NCI-H69 (cell line): ENCODE data around the gene PRDM5.
A peak's percentile ranks its signal among the peaks of the same experiment; 100 is the strongest.

ENCODE experiments used
- DNase-seq: peaks from one replicate; lab custom pipeline; 2025; lab: John Stamatoyannopoulos, UW

The PRDM5 gene

DNA sequence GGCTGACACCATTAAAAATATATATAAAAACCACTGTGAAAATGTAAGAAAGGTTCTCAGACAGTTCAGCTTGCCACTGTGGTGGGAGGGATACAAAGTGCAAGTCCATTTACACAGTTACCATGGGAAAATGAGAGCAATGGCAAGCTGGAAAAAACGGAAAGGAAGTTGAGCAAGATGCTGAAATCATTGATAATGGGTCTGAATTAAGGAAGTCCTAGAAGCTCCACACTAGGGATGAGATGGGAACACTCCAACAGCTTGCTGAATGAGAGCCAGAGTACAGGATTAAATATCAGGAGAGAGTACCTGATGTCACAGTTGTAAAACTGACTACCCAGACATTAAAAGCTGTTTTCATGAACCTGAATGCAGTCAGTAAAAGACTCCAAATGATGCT is 218.6 kb downstream of the PRDM5 start:
- no peak for DNase-seq

DNA sequence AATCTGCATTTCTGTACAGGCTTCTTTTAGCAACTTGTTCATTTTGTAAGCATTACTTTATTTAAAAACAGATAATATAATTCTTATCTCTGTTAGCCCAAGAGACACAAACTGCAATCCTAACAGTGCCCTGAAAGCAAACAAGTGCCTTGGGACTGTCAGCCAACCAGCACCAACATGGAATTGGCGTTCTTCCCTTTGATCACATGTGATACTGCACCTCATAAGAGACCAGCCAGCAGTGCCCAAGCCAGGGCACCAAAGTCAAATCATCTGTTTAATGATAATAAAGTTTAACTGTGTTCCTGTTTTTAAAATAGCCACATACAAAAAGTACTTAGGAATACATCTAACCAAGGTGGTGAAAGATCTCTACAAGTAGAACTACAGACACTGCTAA is 223.2 kb downstream of the PRDM5 start:
- DNase-seq = no peak

DNA sequence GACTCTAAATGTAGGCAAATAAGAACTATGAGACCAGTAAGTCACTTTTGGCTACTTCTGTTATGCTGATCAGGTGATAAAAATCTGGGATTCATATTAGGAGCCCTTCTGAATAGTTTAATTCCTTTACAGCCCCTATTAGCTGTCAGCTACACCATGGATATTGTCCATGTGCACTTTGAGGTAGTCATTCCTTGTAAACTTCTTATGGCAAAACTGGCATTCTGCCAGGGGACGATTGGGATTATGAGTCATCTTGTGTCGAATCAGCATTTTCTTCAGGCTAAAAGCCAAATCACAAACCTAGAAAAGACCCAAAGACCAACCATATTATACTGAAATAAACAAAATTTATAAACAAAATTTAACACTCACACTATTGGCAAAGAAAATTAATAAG is 227.6 kb downstream of the PRDM5 start:
- DNase-seq = peak; percentile 11

DNA sequence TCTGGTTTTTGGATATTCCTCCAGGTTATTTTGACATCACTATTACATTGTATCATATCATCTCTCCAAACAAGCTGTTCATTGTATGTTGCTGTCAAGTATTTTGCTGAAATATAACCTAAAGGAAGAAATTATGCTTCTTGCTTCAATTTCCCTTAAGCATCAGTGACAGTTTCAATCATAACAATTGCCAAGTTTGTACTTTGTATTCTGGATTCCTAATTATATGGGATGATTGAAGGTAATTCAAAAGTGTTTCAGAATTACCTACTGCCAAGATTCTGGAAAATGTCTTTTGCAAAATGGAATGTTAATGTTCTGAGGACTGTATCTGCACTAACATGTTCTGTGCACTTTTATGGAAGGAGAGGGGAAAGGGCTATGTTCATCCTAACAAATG is 228.7 kb downstream of the PRDM5 start:
- DNase-seq = no peak

DNA sequence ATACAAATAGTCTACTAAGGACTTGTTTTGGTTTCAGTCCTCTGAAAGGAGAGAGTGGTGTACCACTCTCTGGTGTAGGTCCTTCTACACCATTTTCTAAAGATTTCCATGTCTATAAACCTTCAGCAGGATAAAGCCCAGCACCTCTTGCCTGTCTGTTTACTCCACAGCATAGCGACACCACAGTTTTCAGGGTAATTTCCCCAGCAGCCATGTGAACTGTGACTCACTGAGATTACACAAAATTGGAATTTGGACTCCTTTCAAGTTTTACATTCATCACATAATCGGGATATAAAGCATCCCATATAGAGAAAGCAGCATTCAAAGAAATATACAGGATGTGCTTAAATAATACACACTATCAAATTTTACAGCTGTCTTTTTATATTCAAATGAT is 229.6 kb downstream of the PRDM5 start:
- peak; percentile 30 for DNase-seq

DNA sequence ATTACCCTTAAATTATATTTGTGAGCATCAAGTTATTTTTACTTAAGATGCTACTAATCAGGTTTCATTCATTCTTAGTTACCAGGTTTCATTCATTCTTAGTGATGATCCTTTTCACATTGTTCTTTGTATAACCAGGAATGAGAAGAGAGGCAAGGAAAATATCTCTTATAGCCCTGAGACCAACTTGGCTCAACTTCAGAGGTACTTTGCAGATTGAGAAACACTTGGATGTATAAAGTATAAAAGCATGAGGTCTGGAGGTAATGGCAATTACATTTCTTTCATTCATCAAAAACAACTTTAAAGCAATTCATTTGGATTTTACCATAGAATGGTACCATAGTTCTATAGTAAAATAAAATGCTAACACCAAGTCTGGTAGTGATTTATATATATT is 231.0 kb downstream of the PRDM5 start:
- DNase-seq = no peak

DNA sequence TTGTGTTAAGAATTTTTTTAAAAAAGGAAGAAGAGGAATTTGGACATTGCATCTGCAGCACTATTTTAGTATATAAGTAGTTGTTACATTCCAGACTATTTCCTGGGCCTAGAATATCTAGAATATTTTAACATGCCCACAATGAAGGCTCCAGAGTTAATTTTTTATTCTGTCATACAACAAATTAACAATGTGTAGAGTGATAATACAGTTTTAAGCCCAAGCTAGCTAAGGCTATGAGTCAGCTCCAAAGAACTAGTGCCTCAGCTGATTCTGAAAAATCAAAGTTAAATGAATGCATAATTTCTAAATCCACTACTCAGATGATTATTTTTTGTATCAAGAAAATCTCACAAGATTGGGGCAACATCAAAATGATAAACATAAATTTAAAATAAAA is 231.4 kb downstream of the PRDM5 start:
- no peak for DNase-seq

DNA sequence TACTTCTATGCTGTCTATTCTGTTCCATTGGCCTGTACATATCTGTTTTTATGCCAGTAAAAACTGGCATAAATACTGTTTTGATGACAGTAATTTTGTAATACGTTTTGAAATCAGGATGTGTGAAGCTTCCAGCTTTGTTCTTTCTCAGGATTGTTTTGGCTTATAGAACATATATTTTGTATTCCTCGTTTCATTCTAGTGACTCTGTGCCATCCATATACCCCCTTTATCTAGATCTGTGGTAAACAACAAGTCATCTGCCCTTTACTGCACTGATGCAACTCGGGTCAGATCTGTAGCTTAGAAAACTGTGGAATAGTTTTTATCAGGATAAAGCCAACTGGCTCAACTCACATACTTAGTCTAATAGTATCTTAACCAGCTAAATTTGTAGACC is 233.7 kb downstream of the PRDM5 start:
- no peak for DNase-seq

DNA sequence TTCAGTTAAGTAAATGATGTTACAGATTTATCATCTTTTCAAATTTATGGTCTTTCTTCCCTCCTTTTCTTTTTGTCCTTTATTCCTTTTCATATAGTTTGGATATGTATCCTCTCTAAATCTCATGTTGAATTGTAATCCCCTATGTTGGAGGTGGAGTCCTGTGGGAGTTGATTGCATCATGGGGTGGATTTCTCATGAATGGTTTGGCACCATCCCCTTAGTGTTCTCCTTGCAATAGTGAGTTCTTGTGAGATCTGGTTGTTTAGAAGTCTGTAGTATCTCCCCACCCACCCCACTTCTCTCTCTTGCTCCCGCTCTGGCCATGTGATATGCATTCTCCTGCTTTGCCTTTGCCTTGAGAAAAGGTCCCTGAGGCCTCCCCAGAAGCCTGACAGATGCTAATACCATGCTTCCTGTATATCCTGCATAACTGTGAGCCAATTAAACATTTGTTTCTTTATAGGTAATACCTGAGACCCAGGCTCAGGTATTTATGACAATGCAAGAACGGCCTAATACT is 236.7 kb downstream of the PRDM5 start:
- no peak for DNase-seq

DNA sequence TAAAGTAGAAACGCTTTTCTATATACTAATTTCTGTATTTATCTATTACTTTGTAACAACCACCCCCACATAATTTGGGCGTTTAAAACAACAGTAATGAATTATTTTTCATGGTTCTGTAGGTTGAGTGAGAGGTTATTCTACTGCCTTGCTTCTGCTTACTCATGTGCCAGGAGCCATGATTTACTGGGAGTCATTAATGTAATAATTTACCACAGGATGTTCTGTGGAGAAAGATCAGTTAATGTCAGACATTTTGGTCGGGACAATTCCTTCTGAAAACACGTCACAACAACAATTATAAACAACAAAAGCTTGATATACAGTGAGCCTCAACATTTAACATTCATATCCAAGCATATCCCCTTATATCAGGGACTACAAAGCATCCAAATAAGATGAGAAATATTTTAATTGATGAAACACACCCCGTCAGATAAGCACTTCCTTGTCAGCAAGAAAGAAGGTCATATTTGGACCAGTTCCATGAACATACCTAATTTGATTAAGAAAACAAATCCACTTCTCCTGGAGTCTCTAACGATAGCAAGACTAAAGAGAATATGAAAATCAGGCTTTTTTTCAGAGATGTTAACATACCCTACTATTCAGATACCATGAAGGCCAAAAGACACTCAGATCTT is 238.5 kb downstream of the PRDM5 start:
- peak; percentile 2 for DNase-seq

DNA sequence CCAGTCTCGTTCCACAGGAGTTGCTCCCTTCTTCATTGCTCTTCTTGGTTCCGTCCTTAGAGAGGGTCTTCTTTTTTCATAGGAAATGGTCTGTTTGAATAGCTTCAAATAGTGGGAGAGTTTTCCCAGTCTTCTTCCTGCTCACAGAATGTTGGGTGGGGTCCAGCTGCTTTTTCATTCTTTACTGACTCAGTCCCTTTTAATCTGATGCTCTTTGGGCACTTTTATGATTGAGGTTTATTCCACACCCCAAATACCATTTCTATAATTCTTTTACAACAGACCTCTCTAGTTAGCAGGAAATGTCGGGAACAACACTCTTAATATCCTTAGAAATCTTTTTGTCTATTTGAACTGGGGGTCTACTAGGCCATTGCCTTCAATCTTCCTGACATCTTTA is 239.5 kb downstream of the PRDM5 start:
- DNase-seq = peak; percentile 15

DNA sequence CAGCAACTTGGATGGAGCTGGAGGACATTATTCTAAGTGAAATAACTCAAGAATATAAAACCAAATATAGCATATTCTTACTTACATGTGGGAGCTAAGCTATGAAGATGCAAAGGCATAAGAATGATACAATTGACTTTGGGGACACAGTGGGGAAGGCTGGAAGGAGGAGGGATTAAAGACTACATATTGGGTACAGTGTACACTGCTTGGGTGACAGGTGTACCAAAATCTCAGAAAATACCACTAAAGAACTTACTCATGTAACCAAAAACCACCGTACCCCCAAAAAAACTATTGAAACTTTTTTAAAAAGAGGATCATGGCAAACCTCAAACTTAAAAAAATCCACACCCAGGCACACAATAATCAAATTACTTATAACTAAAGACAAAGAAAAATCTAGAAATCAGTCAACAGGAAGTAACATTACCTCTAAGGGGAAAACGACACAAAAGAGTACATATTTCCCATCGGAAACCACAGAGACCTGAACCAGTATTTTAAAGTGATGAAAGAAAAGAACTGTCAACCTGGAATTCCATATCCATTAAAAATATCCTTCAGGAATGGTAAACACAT is 241.8 kb downstream of the PRDM5 start:
- DNase-seq = no peak

DNA sequence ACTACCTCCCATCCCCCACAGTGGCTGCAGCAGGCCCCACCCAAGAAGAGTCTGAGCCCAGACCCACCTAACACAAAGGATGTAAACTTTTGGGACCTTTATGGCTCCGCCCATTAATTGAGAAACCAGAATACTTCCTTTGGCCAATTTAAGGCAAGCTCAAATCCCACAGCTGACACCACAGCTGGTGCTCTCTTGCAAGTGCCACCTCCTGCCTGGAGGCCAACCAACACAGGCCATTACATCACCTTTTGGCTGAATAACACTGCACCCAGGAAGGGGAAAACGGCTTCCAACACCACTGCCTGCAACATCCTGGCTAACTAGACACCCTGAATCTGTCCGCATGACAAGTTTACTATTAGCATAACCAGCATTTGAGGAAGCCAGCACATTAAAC is 248.8 kb downstream of the PRDM5 start:
- DNase-seq = peak; percentile 9

DNA sequence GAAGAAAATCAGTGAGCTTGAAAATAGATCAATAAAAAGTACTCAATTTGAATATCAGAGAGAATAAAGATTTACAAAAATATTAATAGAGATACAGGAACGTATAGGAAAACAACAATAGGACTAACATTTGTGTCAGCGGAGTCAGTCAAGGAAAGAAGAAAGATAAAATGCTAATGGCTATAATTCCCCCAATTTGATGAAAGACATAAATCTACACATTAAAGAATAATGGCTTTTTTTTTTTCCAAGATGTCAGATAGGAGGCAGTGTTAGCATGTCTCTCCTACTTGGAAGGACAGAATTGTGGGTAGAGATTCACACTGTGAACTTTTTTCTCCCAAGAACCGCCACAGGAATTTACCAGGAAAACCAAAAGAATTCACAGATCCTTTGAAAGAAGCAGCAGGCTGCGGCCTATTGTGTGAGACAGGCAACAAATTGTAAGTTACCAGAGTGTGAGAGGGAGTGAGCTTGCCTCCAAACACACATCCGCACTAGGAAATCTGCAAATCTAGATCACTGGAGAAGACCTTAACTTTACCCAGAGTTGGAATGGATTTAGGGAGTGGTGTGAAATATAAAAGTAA is 249.9 kb downstream of the PRDM5 start:
- DNase-seq = no peak

DNA sequence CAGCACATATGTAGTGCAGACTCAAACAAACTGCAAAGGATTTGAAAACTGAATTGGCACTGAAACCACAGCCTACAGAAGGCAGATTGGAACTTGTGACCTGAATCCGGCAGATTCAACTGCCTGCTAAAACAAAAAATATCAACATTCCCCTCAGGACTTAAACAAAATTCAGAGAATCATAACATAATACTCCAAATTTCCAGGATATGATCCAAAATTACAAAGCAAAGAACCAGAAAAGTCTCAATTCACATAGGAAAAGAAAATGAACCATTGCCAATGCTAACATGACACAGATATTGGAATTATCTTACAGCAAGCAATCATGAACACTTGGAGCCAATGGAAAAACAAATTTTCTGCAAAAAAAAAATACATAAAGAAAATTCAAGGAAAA is 250.4 kb downstream of the PRDM5 start:
- DNase-seq = no peak

DNA sequence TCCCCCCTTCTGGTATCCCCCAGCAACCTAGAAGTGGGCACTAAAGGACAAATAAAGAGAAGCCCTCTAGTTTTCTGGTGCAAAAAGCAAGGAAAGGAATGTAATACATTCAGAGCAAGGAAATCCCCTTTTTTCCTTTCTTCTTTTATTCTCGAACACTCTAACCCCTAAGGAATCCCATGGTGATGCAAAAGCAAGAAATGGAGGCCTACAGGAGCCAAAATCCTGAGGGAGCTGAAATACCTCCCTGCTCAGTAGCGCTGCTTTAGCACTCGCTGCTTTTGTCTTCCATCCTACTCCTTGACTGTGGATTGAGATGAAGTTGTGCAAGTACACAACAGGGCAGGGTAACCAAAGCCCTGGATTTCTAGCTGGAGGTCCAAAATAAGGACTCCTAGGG is 251.0 kb downstream of the PRDM5 start:
- DNase-seq = no peak

DNA sequence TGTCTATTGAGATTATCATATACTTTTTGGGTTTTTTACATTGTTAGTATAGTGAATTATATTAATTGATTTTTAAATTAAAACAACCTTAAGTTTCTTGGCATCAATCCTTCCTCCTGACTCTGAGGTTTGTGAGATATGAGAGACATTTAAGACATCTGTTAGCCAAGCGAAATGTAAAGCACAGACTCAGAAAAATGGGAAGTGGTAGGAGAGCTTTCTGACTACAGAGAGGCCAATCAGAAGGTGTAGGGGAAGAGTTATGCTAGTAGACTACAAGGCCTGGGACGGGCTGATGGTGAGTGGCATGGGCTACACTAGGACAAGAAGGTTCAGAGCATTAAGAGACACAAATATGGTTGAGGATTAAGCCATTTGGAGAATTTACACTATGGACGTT is 255.4 kb downstream of the PRDM5 start:
- no peak for DNase-seq

DNA sequence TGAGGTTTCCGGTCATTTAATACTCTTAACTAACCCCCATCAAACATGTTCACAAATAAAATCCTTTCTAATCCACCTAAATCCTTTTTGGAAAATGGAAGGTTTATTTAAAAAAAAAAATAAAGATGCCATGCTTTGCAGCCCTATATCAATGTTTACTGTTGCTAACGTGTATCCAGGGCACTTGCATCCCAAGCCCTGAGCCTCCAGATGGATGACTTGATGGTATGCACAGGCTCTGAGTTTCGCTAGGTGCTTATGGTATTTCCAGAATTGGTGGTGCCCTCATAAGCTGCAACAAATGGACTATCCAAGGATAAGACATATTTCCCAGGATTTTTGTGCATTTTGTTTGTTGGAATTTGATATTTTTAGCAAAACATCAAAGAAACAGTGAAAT is 257.7 kb downstream of the PRDM5 start:
- DNase-seq = no peak

DNA sequence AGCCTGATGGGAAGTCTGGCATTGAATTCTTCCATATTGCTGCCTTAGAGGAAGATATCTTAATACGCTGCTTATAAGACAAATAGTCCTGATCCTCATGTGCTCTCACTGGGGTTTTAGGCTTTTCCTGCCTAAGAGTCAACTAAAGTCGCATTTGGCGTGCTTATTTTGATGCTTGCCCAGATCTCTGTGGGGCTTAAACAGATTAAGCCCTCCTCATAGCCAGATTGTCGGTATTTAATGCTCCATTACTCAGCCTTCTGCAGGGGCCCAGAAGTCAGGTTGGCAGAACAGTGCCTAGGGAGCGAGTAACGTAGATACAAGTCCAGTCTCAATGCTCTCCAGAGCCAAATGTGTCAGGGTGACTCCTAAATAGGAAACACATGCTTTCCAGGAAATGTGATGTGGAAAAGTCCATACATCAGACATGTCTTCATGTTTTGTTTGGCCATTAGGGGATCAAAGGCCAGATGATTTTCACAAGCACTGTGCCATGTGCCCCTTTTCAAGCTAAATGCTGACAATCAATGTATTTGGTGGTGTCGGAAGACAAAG is 262.8 kb downstream of the PRDM5 start:
- no peak for DNase-seq

DNA sequence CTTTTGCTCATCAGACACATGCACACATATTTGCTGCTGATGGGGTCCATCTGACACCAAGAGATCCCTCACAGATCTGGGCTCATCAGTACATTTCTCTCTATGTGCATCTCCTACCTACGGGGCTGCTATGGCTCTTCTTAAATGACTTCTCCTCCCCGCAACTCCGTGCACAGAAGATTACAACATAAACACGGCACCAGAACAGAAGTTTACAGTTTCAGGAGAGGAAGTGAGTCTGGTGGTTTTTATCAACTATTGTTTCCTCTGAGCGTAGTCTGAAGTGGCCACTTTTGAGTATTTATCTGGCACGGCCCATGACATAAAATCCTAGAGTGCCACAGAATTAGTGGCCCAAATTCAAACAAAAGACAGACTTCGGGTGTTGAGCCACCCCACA is 263.8 kb downstream of the PRDM5 start:
- no peak for DNase-seq

DNA sequence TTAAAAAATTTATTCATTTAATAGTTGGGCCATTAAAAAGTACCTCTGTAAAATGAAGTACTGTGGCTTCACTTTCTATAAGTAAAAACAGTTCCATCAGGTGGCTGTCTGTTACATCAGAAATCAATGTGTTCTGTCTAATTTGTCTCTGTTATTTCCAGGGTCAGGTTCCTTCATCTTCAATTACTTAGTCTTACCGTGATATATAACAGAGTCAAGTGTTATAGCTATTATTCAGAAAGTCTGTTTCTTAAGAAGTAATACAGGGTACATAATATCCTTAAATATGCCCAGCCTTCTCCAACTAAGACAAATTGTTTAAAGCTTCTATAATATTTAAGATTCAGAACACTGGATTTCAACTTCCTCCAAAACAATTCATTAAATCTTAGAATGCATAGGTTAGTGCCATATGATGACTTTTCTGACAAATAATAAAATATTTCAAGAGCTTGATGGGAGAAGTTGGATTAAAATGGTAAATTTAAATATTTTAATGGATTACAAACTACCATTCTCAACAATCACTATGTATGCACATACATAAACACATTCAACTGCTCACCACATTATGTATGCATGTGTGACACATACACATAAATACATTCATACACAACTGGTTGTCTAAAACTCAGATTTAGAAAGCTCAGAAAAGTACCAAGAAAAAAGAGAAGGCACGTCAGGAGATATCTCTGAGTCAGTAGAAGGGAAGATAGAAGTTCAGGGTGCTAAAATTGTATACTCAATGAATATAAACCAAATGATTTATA is 268.5 kb downstream of the PRDM5 start:
- no peak for DNase-seq

DNA sequence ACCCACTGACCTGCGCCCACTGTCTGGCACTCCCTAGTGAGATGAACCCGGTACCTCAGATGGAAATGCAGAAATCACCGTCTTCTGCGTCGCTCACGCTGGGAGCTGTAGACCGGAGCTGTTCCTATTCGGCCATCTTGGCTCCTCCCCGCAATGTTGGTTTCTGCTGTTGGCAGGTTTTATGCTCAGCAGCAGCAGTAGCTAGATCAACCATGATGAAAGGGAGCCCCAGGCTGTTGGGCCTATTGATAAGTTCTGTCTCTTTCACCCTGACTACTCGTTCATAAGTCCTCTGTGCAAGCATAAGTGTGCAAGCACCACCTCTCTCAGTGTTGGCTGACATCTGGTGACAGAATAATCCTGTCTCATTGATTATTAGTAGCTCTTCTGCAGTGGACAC is 274.2 kb downstream of the PRDM5 start:
- peak; percentile 1 for DNase-seq
